GM18526 (cell line): ENCODE results near the gene CLEC2A.

Experiments
- POLR2A ChIP-seq: IDR thresholded peaks from 3 replicates; pipeline ENCODE4 v1.6.1; 2011; ENCODE audit not compliant: insufficient read length; ENCODE audit errors: extremely low read depth

Gene CLEC2A

GRCh38 chr12:9868951-9869306 is 63.2 kb downstream of the CLEC2A start:
- no peak for TF ChIP-seq POLR2A

- no peak for TF ChIP-seq POLR2A
Measured at GRCh38 chr12:9868311-9868801, 63.8 kb downstream of the CLEC2A start.

- TF ChIP-seq POLR2A, result no peak
Measured at GRCh38 chr12:9867531-9867930, 64.6 kb downstream of the CLEC2A start.

GRCh38 chr12:9866860-9867269 is 65.3 kb downstream of the CLEC2A start:
- TF ChIP-seq POLR2A, result no peak

- no peak for TF ChIP-seq POLR2A
Measured at GRCh38 chr12:9864913-9865675, 67.1 kb downstream of the CLEC2A start.
